Activated T-cell treated with anti-CD3 and anti-CD28 coated beads, Interleukin-2, amount 50 U/mL, for 4 hours (primary cell): ENCODE results near the gene TRMT13. TPM values are rescaled to one million over a fixed set of nuclear protein-coding genes. Genes with fewer than 3 reads are reported as not detected.

Experiments used
- ATAC-seq, 2 donors: fragments of 200-7000 bp; cut with Tn5 transposase; one replicate each; pipeline ENCODE4 v1.10.0; 2021
- DNase-seq: peaks from one replicate; pipeline ENCODE4 v3.0.0-alpha.2; 2020
- H3K27me3 Mint-ChIP-seq: one replicate; pipeline ENCODE4 v1.8.0; 2021; ENCODE audit warnings: low read depth, mixed read lengths
- H3K36me3 Mint-ChIP-seq: one replicate; pipeline ENCODE4 v1.8.0; 2022; ENCODE audit warnings: mixed read lengths; ENCODE audit not compliant: insufficient read depth
- H3K4me1 Mint-ChIP-seq: one replicate; pipeline ENCODE4 v1.8.0; 2021; ENCODE audit warnings: low read depth, mixed read lengths
- H3K4me3 Mint-ChIP-seq: one replicate; pipeline ENCODE4 v1.8.0; 2021; ENCODE audit warnings: mild to moderate bottlenecking, moderate library complexity, mixed read lengths
- H3K9me3 Mint-ChIP-seq: one replicate; pipeline ENCODE4 v1.8.0; 2021; ENCODE audit warnings: mixed read lengths
- total RNA-seq, 3 donors: library from RNA; stranded (reverse); gene quantifications; one replicate each; pipeline ENCODE4 v1.2.1, GENCODE V29; 2021

The TRMT13 gene
- total RNA-seq, 3 donors from 2014 or later, result 25.5 to 30.0 (median 26.3) TPM

GRCh38 chr1:100141192-100141591 is 8.2 kb downstream of the TRMT13 start:
- DNase-seq (no peak), ATAC-seq (no peak)
- H3K27me3 Mint-ChIP-seq, result no peaks in the 10 kb centered on the region
- H3K9me3 Mint-ChIP-seq, result no peaks in the 10 kb centered on the region
- no peaks in the 10 kb centered on the region for H3K4me1 Mint-ChIP-seq
- peaks cover 51% of the 10 kb centered on the region for H3K36me3 Mint-ChIP-seq
- no peak overlapping the region for H3K4me3 Mint-ChIP-seq

- DNase-seq (no peak), ATAC-seq (no peak)
- Mint-ChIP-seq H3K9me3 (no peaks in the 10 kb centered on the region), H3K36me3 (peaks cover 54% of the 10 kb centered on the region), H3K27me3 (no peaks in the 10 kb centered on the region), H3K4me1 (no peaks in the 10 kb centered on the region), H3K4me3 (no peak overlapping the region)
Observed at GRCh38 chr1:100142343-100142742, 9.4 kb downstream of the TRMT13 start.

GRCh38 chr1:100145116-100145515 is 12.2 kb downstream of the TRMT13 start:
- H3K27me3 Mint-ChIP-seq, result no peaks in the 10 kb centered on the region
- H3K4me3 Mint-ChIP-seq, result no peak overlapping the region
- no peaks in the 10 kb centered on the region for H3K9me3 Mint-ChIP-seq
- peaks cover 43% of the 10 kb centered on the region for H3K36me3 Mint-ChIP-seq
- ATAC-seq, result no peak
- H3K4me1 Mint-ChIP-seq, result no peaks in the 10 kb centered on the region
- no peak for DNase-seq

- Mint-ChIP-seq H3K4me1 (peaks cover under 1% of the 10 kb centered on the region), H3K9me3 (no peaks in the 10 kb centered on the region), H3K4me3 (no peak overlapping the region), H3K27me3 (no peaks in the 10 kb centered on the region), H3K36me3 (peaks cover 36% of the 10 kb centered on the region)
- no peak for ATAC-seq
- no peak for DNase-seq
Observed at GRCh38 chr1:100146958-100147357, 14.0 kb downstream of the TRMT13 start.

GRCh38 chr1:100147875-100148274 is 14.9 kb downstream of the TRMT13 start:
- no peaks in the 10 kb centered on the region for H3K9me3 Mint-ChIP-seq
- no peak overlapping the region for H3K4me3 Mint-ChIP-seq
- peaks cover 8% of the 10 kb centered on the region for H3K4me1 Mint-ChIP-seq
- peaks cover 30% of the 10 kb centered on the region for H3K36me3 Mint-ChIP-seq
- H3K27me3 Mint-ChIP-seq, result no peaks in the 10 kb centered on the region
- DNase-seq (no peak), ATAC-seq (no peak)

- peaks cover 8% of the 10 kb centered on the region for H3K4me1 Mint-ChIP-seq
- H3K27me3 Mint-ChIP-seq, result no peaks in the 10 kb centered on the region
- ATAC-seq (no peak), DNase-seq (no peak)
- H3K9me3 Mint-ChIP-seq, result no peaks in the 10 kb centered on the region
- peaks cover 12% of the 10 kb centered on the region for H3K36me3 Mint-ChIP-seq
- H3K4me3 Mint-ChIP-seq, result no peak overlapping the region
Observed at GRCh38 chr1:100151679-100152078, 18.7 kb downstream of the TRMT13 start.

- Mint-ChIP-seq H3K4me3 (no peak overlapping the region), H3K4me1 (peaks cover 8% of the 10 kb centered on the region), H3K9me3 (no peaks in the 10 kb centered on the region), H3K36me3 (peaks cover 10% of the 10 kb centered on the region), H3K27me3 (no peaks in the 10 kb centered on the region)
- no peak for ATAC-seq
- no peak for DNase-seq
Observed at GRCh38 chr1:100152271-100152670, 19.3 kb downstream of the TRMT13 start.

GRCh38 chr1:100162881-100163280 is 29.9 kb downstream of the TRMT13 start:
- no peak for ATAC-seq
- H3K27me3 Mint-ChIP-seq, result no peaks in the 10 kb centered on the region

GRCh38 chr1:100164216-100164615 is 31.3 kb downstream of the TRMT13 start:
- Mint-ChIP-seq H3K4me3 (no peak overlapping the region), H3K27me3 (no peaks in the 10 kb centered on the region), H3K36me3 (no peaks in the 10 kb centered on the region), H3K9me3 (no peaks in the 10 kb centered on the region), H3K4me1 (no peaks in the 10 kb centered on the region)
- DNase-seq (no peak), ATAC-seq (no peak)

More at GRCh38 chr1:100162881-100163280, 29.9 kb downstream of the TRMT13 start:
- Mint-ChIP-seq H3K9me3 (no peaks in the 10 kb centered on the region), H3K4me1 (no peaks in the 10 kb centered on the region), H3K4me3 (no peak overlapping the region), H3K36me3 (no peaks in the 10 kb centered on the region)
- no peak for DNase-seq

- H3K36me3 Mint-ChIP-seq, result no peaks in the 10 kb centered on the region
- no peaks in the 10 kb centered on the region for H3K4me1 Mint-ChIP-seq
- H3K9me3 Mint-ChIP-seq, result no peaks in the 10 kb centered on the region
- no peak overlapping the region for H3K4me3 Mint-ChIP-seq
- DNase-seq (no peak), ATAC-seq (no peak)
- H3K27me3 Mint-ChIP-seq, result no peaks in the 10 kb centered on the region
Observed at GRCh38 chr1:100164702-100165101, 31.7 kb downstream of the TRMT13 start.

- no peaks in the 10 kb centered on the region for H3K27me3 Mint-ChIP-seq
- DNase-seq, result no peak
- H3K9me3 Mint-ChIP-seq, result no peaks in the 10 kb centered on the region
- no peaks in the 10 kb centered on the region for H3K36me3 Mint-ChIP-seq
- ATAC-seq, result no peak
- H3K4me3 Mint-ChIP-seq, result no peak overlapping the region
- H3K4me1 Mint-ChIP-seq, result no peaks in the 10 kb centered on the region
Observed at GRCh38 chr1:100168051-100168450, 35.1 kb downstream of the TRMT13 start.

GRCh38 chr1:100177295-100178041 is 44.5 kb downstream of the TRMT13 start:
- Mint-ChIP-seq H3K9me3 (peaks cover 3% of the 10 kb centered on the region), H3K36me3 (peaks cover 2% of the 10 kb centered on the region), H3K4me3 (no peak overlapping the region), H3K27me3 (no peaks in the 10 kb centered on the region), H3K4me1 (no peaks in the 10 kb centered on the region)
- no peak for ATAC-seq
- DNase-seq, result no peak

- no peak within 1 kb of the TSS for H3K4me3 Mint-ChIP-seq
- H3K9me3 Mint-ChIP-seq, result peaks cover 3% of the 10 kb centered on the region
- no peaks in the 10 kb centered on the region for H3K4me1 Mint-ChIP-seq
- ATAC-seq (no peak), DNase-seq (no peak)
- peaks cover 2% of the 10 kb centered on the region for H3K36me3 Mint-ChIP-seq
- no peaks in the 10 kb centered on the region for H3K27me3 Mint-ChIP-seq
Observed at GRCh38 chr1:100178091-100178490, 45.1 kb downstream of the TRMT13 start, which contains the start of gene LRRC39. Gene LRRC39, minus strand, starts transcription at chr1:100178256. Its CDS starts 9,740 bp downstream, at chr1:100168516.

GRCh38 chr1:100183370-100183769 is 50.4 kb downstream of the TRMT13 start:
- Mint-ChIP-seq H3K4me1 (no peaks in the 10 kb centered on the region), H3K27me3 (no peaks in the 10 kb centered on the region), H3K4me3 (no peak overlapping the region), H3K9me3 (peaks cover 3% of the 10 kb centered on the region), H3K36me3 (no peaks in the 10 kb centered on the region)
- ATAC-seq (no peak), DNase-seq (no peak)

- Mint-ChIP-seq H3K4me3 (no peak overlapping the region), H3K9me3 (peaks cover 3% of the 10 kb centered on the region), H3K4me1 (no peaks in the 10 kb centered on the region), H3K27me3 (no peaks in the 10 kb centered on the region), H3K36me3 (no peaks in the 10 kb centered on the region)
- no peak for DNase-seq
- peak; percentile 14 to 37 for ATAC-seq
Observed at GRCh38 chr1:100184536-100184935, 51.6 kb downstream of the TRMT13 start.
